ENCODE results near the gene MPZL2. TPM values are rescaled to one million over a fixed set of nuclear protein-coding genes. Genes with fewer than 3 reads are reported as not detected.

MPZL2 gene
- total and polyA plus RNA-seq, 2 experiments from 2014 or later: 2.6 to 4.2 TPM

GRCh38 chr11:118229274-118229847 lies 34.7 kb downstream of the MPZL2 start:
- H3K36me3 ChIP-seq (ENCODE audit: insufficient read depth): no peaks in the 10 kb centered on the region
- Mint-ChIP-seq H3K27me3 (ENCODE audit: insufficient read depth, low read depth, poor library complexity) (no peaks in the 10 kb centered on the region), H3K27ac (no peak overlapping the region), H3K36me3 (ENCODE audit: low read depth) (no peaks in the 10 kb centered on the region), H3K4me1 (no peaks in the 10 kb centered on the region), H3K4me3 (no peak overlapping the region), H3K9me3 (no peaks in the 10 kb centered on the region)
- TF ChIP-seq CTCF (conservative IDR thresholded peaks at IDR 0.05; ENCODE audit: low read depth in 2 of 2) (no peak), ETS1 (IDR thresholded peaks at IDR 0.05) (no peak), CREB1 (CRISPR knock-in tag; IDR thresholded peaks at IDR 0.05; ENCODE audit: low read depth) (no peak), JUNB (IDR thresholded peaks at IDR 0.05; ENCODE audit: unreplicated experiment) (no peak)
- no peak overlapping the region for H2AFZ ChIP-seq
- no peaks in the 10 kb centered on the region for H3K9me2 ChIP-seq (ENCODE audit: insufficient read depth)
- DNase-seq (ENCODE audit: low spot score) (no peak), ATAC-seq (no peak)
- H4K20me1 ChIP-seq (replicated peaks; ENCODE audit: insufficient read depth): no peaks in the 10 kb centered on the region
- no peaks in the 10 kb centered on the region for H3K4me1 ChIP-seq (ENCODE audit: insufficient read depth)
- H3K4me3 ChIP-seq: no peak overlapping the region
- no peaks in the 10 kb centered on the region for H3K27me3 ChIP-seq (ENCODE audit: insufficient read depth)
- no peaks in the 10 kb centered on the region for H3K79me2 ChIP-seq (replicated peaks; ENCODE audit: insufficient read depth)
- H3K27ac ChIP-seq (ENCODE audit: low read depth): no peak overlapping the region
- H3F3A ChIP-seq (replicated peaks; ENCODE audit: low read depth): no peaks in the 10 kb centered on the region
- no peak overlapping the region for H3K4me2 ChIP-seq

GRCh38 chr11:118227865-118228785 lies 36.0 kb downstream of the MPZL2 start:
- no peak for ATAC-seq
- TF ChIP-seq POLR2AphosphoS5 (IDR thresholded peaks at IDR 0.05; ENCODE audit: low read depth) (no peak), EZH2 (IDR thresholded peaks at IDR 0.05; ENCODE audit: low read depth, unreplicated experiment) (no peak), EZH2phosphoT487 (IDR thresholded peaks at IDR 0.05; ENCODE audit: unreplicated experiment) (no peak), CTCF (conservative IDR thresholded peaks at IDR 0.05; ENCODE audit: low read depth in 2 of 2) (no peak), ZNF114 (CRISPR knock-in tag; IDR thresholded peaks at IDR 0.05) (no peak), STAT1 (IDR thresholded peaks at IDR 0.05; ENCODE audit: unreplicated experiment) (no peak), NANOG (IDR thresholded peaks at IDR 0.05; ENCODE audit: borderline replicate concordance) (no peak), ZNF331 (CRISPR knock-in tag; IDR thresholded peaks at IDR 0.05; ENCODE audit: low read depth) (no peak), JUNB (IDR thresholded peaks at IDR 0.05; ENCODE audit: unreplicated experiment) (no peak)

More at GRCh38 chr11:118227865-118228785, 36.0 kb downstream of the MPZL2 start:
- Histone ChIP-seq H3K4me1 (ENCODE audit: insufficient read depth) (no peaks in the 10 kb centered on the region), H3F3A (replicated peaks; ENCODE audit: low read depth) (no peaks in the 10 kb centered on the region), H3K27ac (ENCODE audit: low read depth) (no peak overlapping the region), H3K79me2 (replicated peaks; ENCODE audit: insufficient read depth) (no peaks in the 10 kb centered on the region), H3K4me3 (no peak overlapping the region), H3K4me2 (no peak overlapping the region), H3K9me2 (ENCODE audit: insufficient read depth) (no peaks in the 10 kb centered on the region), H3K36me3 (ENCODE audit: insufficient read depth) (no peaks in the 10 kb centered on the region), H2AFZ (no peak overlapping the region), H3K27me3 (ENCODE audit: insufficient read depth) (no peaks in the 10 kb centered on the region), H4K20me1 (replicated peaks; ENCODE audit: insufficient read depth) (no peaks in the 10 kb centered on the region)
- DNase-seq (ENCODE audit: low spot score): no peak
- H3K4me1 Mint-ChIP-seq: no peaks in the 10 kb centered on the region
- no peaks in the 10 kb centered on the region for H3K9me3 Mint-ChIP-seq
- no peaks in the 10 kb centered on the region for H3K36me3 Mint-ChIP-seq (ENCODE audit: low read depth)
- no peak overlapping the region for H3K27ac Mint-ChIP-seq
- no peak overlapping the region for H3K4me3 Mint-ChIP-seq
- no peaks in the 10 kb centered on the region for H3K27me3 Mint-ChIP-seq (ENCODE audit: insufficient read depth, low read depth, poor library complexity)
